Urinary bladder (tissue), 4 donors: ENCODE measurements around the gene IGLL1. TPM values are rescaled to one million over a fixed set of nuclear protein-coding genes. Genes with fewer than 3 reads are reported as not detected.
"Not testable (repeated sequence)": the region's sequence is repeated elsewhere in the genome, so short reads cannot be mapped to it uniquely, and the experiment has no call there.

ENCODE experiments used
- DNase-seq: peaks from one replicate; pipeline ENCODE4 v3.0.0-alpha.2; 2015; ENCODE audit errors: extremely low spot score
- H3K27ac ChIP-seq: one replicate; pipeline ENCODE4 v1.5.1; 2013; ENCODE audit warnings: low read depth, mild to moderate bottlenecking, moderate library complexity
- H3K36me3 ChIP-seq: one replicate; pipeline ENCODE4 v1.6.1; 2013; ENCODE audit warnings: mild to moderate bottlenecking, moderate library complexity; ENCODE audit not compliant: insufficient read depth
- H3K4me1 ChIP-seq: one replicate; pipeline ENCODE4 v1.6.1; 2013; ENCODE audit warnings: mild to moderate bottlenecking, moderate library complexity; ENCODE audit not compliant: insufficient read depth
- H3K4me3 ChIP-seq: one replicate; pipeline ENCODE4 v1.5.1; 2013; ENCODE audit warnings: low read depth, low read length
- WGBS: extraction: QIAGEN DNeasy Blood & Tissue Kit; methylation state at CpG from one replicate; pipeline ENCODE4 v1.1.7; 2013; 5-methylcytosine and 5-hydroxymethylcytosine counted together
- polyA plus RNA-seq: library from polyadenylated mRNA; stranded (reverse); fragments of 200-250 nt; gene quantifications from one replicate; pipeline ENCODE4 v1.2.3, GENCODE V29; 2013
- total RNA-seq: library from RNA; depleted of rRNA; stranded (reverse); fragments of >200 nt; gene quantifications from one replicate; pipeline ENCODE4 v1.2.3, GENCODE V29; 2014
- donor health status: healthy with polysubstance abuse.
- donor health status: healthy.

Gene IGLL1
- total RNA-seq (not detected), polyA plus RNA-seq (not detected)

GRCh38 chr22:23579870-23580575, at the start of gene IGLL1:
Gene IGLL1 (minus strand): TSS chr22:23580290. CDS start chr22:23580190, 100 bp downstream.
- no peaks in the 10 kb centered on the region for H3K36me3 ChIP-seq
- no peaks in the 10 kb centered on the region for H3K4me1 ChIP-seq
- DNase-seq, result no peak
- no peak within 1 kb of the TSS for H3K4me3 ChIP-seq
- WGBS, result 82% methylated on average over 12 of the region's 12 CpGs
- no peak within 1 kb of the TSS for H3K27ac ChIP-seq

GRCh38 chr22:23628056-23628743, 48.1 kb upstream of the IGLL1 start:
- H3K27ac ChIP-seq, H3K4me3 ChIP-seq, DNase-seq, H3K36me3 ChIP-seq, H3K4me1 ChIP-seq: not testable (repeated sequence)
- 67% methylated on average over 6 of the region's 6 CpGs for whole genome bisulfite sequencing

- H3K27ac ChIP-seq, H3K36me3 ChIP-seq, H3K4me1 ChIP-seq, H3K4me3 ChIP-seq, DNase-seq: not testable (repeated sequence)
- WGBS, result 69% methylated on average over 3 of the region's 3 CpGs
These were observed 47.4 kb upstream of the IGLL1 start for GRCh38 chr22:23627401-23628055.

- no peak for DNase-seq
- Histone ChIP-seq H3K36me3 (no peaks in the 10 kb centered on the region), H3K4me3 (no peak overlapping the region), H3K4me1 (no peaks in the 10 kb centered on the region), H3K27ac (no peak overlapping the region)
- WGBS, result 85% methylated on average over 2 of the region's 2 CpGs
These were observed 46.3 kb upstream of the IGLL1 start for GRCh38 chr22:23626286-23626975.

- no peaks in the 10 kb centered on the region for H3K36me3 ChIP-seq
- no peak overlapping the region for H3K27ac ChIP-seq
- no peak for DNase-seq
- H3K4me1 ChIP-seq, result no peaks in the 10 kb centered on the region
- WGBS, result 41% methylated on average over 2 of the region's 2 CpGs
- no peak overlapping the region for H3K4me3 ChIP-seq
These were observed 42.5 kb upstream of the IGLL1 start for GRCh38 chr22:23622634-23623033.

- not testable (repeated sequence) for H3K36me3 ChIP-seq, H3K4me3 ChIP-seq, H3K27ac ChIP-seq, H3K4me1 ChIP-seq, DNase-seq
- WGBS, result 90% methylated on average over 2 of the region's 2 CpGs
These were observed 41.8 kb upstream of the IGLL1 start for GRCh38 chr22:23621916-23622315.

GRCh38 chr22:23621082-23621780, 41.1 kb upstream of the IGLL1 start:
- Histone ChIP-seq H3K4me1 (no peaks in the 10 kb centered on the region), H3K36me3 (no peaks in the 10 kb centered on the region), H3K4me3 (no peak overlapping the region), H3K27ac (no peak overlapping the region)
- DNase-seq, result no peak
- 73% methylated on average over 9 of the region's 9 CpGs for WGBS

GRCh38 chr22:23613193-23613972, 33.3 kb upstream of the IGLL1 start:
- H3K36me3 ChIP-seq, result no peaks in the 10 kb centered on the region
- 70% methylated on average over 7 of the region's 7 CpGs for WGBS
- no peak overlapping the region for H3K4me3 ChIP-seq

GRCh38 chr22:23609983-23610781, 30.1 kb upstream of the IGLL1 start:
- no peak overlapping the region for H3K27ac ChIP-seq
- DNase-seq, result no peak
- no peaks in the 10 kb centered on the region for H3K4me1 ChIP-seq
- no peak overlapping the region for H3K4me3 ChIP-seq
- WGBS, result 77% methylated on average over 12 of the region's 12 CpGs
- H3K36me3 ChIP-seq, result no peaks in the 10 kb centered on the region

More at GRCh38 chr22:23613193-23613972, 33.3 kb upstream of the IGLL1 start:
- Histone ChIP-seq H3K4me1 (no peaks in the 10 kb centered on the region), H3K27ac (no peak overlapping the region)
- no peak for DNase-seq

- DNase-seq, result no peak
- WGBS, result 34% methylated on average over 6 of the region's 6 CpGs
- Histone ChIP-seq H3K4me1 (no peaks in the 10 kb centered on the region), H3K4me3 (no peak overlapping the region), H3K27ac (no peak overlapping the region), H3K36me3 (no peaks in the 10 kb centered on the region)
These were observed 28.5 kb upstream of the IGLL1 start for GRCh38 chr22:23608583-23608982.

- Histone ChIP-seq H3K4me3 (no peak overlapping the region), H3K36me3 (no peaks in the 10 kb centered on the region), H3K4me1 (no peaks in the 10 kb centered on the region), H3K27ac (no peak overlapping the region)
- no peak for DNase-seq
- WGBS, result 88% methylated on average over 20 of the region's 20 CpGs
These were observed 26.4 kb upstream of the IGLL1 start for GRCh38 chr22:23606204-23607131.
